Mesenchymal stem cell (in vitro differentiated cells and primary cell): Measurements from ENCODE around the gene TRAPPC10.

Experiments
- DNase-seq: peaks from one replicate; pipeline ENCODE4 v3.0.0-alpha.2; 2013
- H2AFZ ChIP-seq: one replicate; pipeline ENCODE4 v1.6.1; 2013; ENCODE audit warnings: low read depth, mild to moderate bottlenecking, control low read depth, inconsistent platforms, low read length, moderate library complexity
- H2AK5ac ChIP-seq: 2 replicates; pipeline ENCODE4 v1.6.1; 2013; ENCODE audit warnings: low read length, moderate library complexity, mild to moderate bottlenecking, inconsistent platforms; ENCODE audit not compliant: severe bottlenecking
- H2BK120ac ChIP-seq: one replicate; pipeline ENCODE4 v1.6.1; 2013; ENCODE audit warnings: low read depth, mild to moderate bottlenecking, inconsistent platforms, low read length, moderate library complexity
- H2BK12ac ChIP-seq, 2 experiments: one replicate each; pipeline ENCODE4 v1.6.1; 2013; ENCODE audit warnings: inconsistent platforms in 2 of 2, low read length in 2 of 2, mild to moderate bottlenecking in 2 of 2, moderate library complexity in 2 of 2, control low read depth in 1 of 2
- H2BK15ac ChIP-seq: one replicate; pipeline ENCODE4 v1.6.1; 2013; ENCODE audit warnings: mild to moderate bottlenecking, low read depth, inconsistent platforms; ENCODE audit not compliant: poor library complexity, severe bottlenecking
- H2BK5ac ChIP-seq: 2 replicates; pipeline ENCODE4 v1.6.1; 2013; ENCODE audit warnings: low read depth, mild to moderate bottlenecking, low read length, control low read depth, inconsistent platforms; ENCODE audit not compliant: poor library complexity, severe bottlenecking
- H3K14ac ChIP-seq, 2 experiments: one replicate each; pipeline ENCODE4 v1.6.1; 2013; ENCODE audit warnings: inconsistent platforms in 2 of 2, low read length in 2 of 2, control low read depth in 1 of 2, mild to moderate bottlenecking in 1 of 2, moderate library complexity in 1 of 2
- H3K18ac ChIP-seq, 2 experiments: one replicate each; pipeline ENCODE4 v1.6.1; 2013; ENCODE audit warnings: inconsistent platforms in 2 of 2, low read length in 2 of 2, control low read depth in 1 of 2, low read depth in 1 of 2, mild to moderate bottlenecking in 1 of 2
- H3K23ac ChIP-seq, 2 experiments: one replicate each; pipeline ENCODE4 v1.6.1; 2013; ENCODE audit warnings: inconsistent platforms in 2 of 2, low read length in 2 of 2, mild to moderate bottlenecking in 2 of 2, moderate library complexity in 2 of 2, control low read depth in 1 of 2
- H3K27ac ChIP-seq: 2 replicates; pipeline ENCODE4 v1.5.1; 2013; ENCODE audit warnings: mild to moderate bottlenecking, moderate library complexity, low read length, control low read depth, inconsistent platforms; ENCODE audit not compliant: poor library complexity, severe bottlenecking
- H3K27me3 ChIP-seq, 2 experiments: 2 replicates each; pipeline versions ENCODE4 v1.6.1 to v1.7.0; 2013; ENCODE audit warnings: low read length in 2 of 2, mild to moderate bottlenecking in 2 of 2, moderate library complexity in 2 of 2, control low read depth in 1 of 2, inconsistent platforms in 1 of 2; ENCODE audit not compliant: control insufficient read depth in 1 of 2, insufficient read depth in 1 of 2
- H3K36me3 ChIP-seq, 2 experiments: 2 replicates each; pipeline versions ENCODE4 v1.6.1 to v1.7.0; 2013; ENCODE audit warnings: low read length in 2 of 2, control low read depth in 1 of 2, inconsistent platforms in 1 of 2, low read depth in 1 of 2, mild to moderate bottlenecking in 1 of 2; ENCODE audit not compliant: insufficient read depth in 2 of 2, control insufficient read depth in 1 of 2
- H3K4ac ChIP-seq, 2 experiments: one replicate each; pipeline ENCODE4 v1.6.1; 2013; ENCODE audit warnings: inconsistent platforms in 2 of 2, low read length in 2 of 2, mild to moderate bottlenecking in 2 of 2, moderate library complexity in 2 of 2, control low read depth in 1 of 2, low read depth in 1 of 2
- H3K4me1 ChIP-seq: 2 replicates; pipeline ENCODE4 v1.6.1; 2013; ENCODE audit warnings: low read depth, low read length, control low read depth; ENCODE audit not compliant: control insufficient read depth, insufficient read depth
- H3K4me2 ChIP-seq: 2 replicates; pipeline ENCODE4 v1.6.1; 2013; ENCODE audit warnings: low read length, mild to moderate bottlenecking, inconsistent platforms; ENCODE audit not compliant: poor library complexity, severe bottlenecking
- H3K4me3 ChIP-seq, 2 experiments: 2 replicates each; pipeline versions ENCODE4 v1.5.1 to v1.7.0; 2013; ENCODE audit warnings: low read length in 2 of 2, mild to moderate bottlenecking in 2 of 2, control low read depth in 1 of 2, low read depth in 1 of 2; ENCODE audit not compliant: insufficient read depth in 1 of 2
- H3K79me1 ChIP-seq: replicated peaks from 2 replicates; pipeline ENCODE4 v1.6.1; 2013; ENCODE audit warnings: mild to moderate bottlenecking, control low read depth, low read length, inconsistent platforms; ENCODE audit not compliant: poor library complexity, severe bottlenecking
- H3K9ac ChIP-seq: 2 replicates; pipeline ENCODE4 v1.7.0; 2013; ENCODE audit warnings: mild to moderate bottlenecking, low read length, moderate library complexity
- H3K9me3 ChIP-seq: 2 replicates; pipeline ENCODE4 v1.7.0; 2013; ENCODE audit warnings: mild to moderate bottlenecking, low read length; ENCODE audit not compliant: control insufficient read depth
- H4K8ac ChIP-seq: one replicate; pipeline ENCODE4 v1.6.1; 2013; ENCODE audit warnings: inconsistent platforms, mild to moderate bottlenecking, low read length, moderate library complexity
- H4K91ac ChIP-seq: one replicate; pipeline ENCODE4 v1.6.1; 2013; ENCODE audit warnings: mild to moderate bottlenecking, low read length, inconsistent platforms
- WGBS: methylation state at CpG from one replicate; pipeline ENCODE4 v1.1.7; 2013; ENCODE audit warnings: mixed read lengths; 5-methylcytosine and 5-hydroxymethylcytosine counted together

Gene TRAPPC10

GRCh38 chr21:44028287-44028659 lies 16.2 kb downstream of the TRAPPC10 start:
- H3K4ac ChIP-seq: no peak overlapping the region
- no peak overlapping the region for H4K91ac ChIP-seq
- H2AFZ ChIP-seq: no peak overlapping the region
- H2BK15ac ChIP-seq: no peak overlapping the region
- H2BK120ac ChIP-seq: no peak overlapping the region
- H3K4me2 ChIP-seq: no peak overlapping the region
- 95% methylated on average over 5 of the region's 6 CpGs for WGBS
- H2AK5ac ChIP-seq: no peak overlapping the region
- no peak overlapping the region for H4K8ac ChIP-seq
- peak overlapping the region in 1 of 2 experiments; percentile 5 for H3K18ac ChIP-seq
- H3K79me1 ChIP-seq: peaks cover 21% of the 10 kb centered on the region
- peaks cover 9% of the 10 kb centered on the region in 2 experiments for H3K36me3 ChIP-seq
- no peaks in the 10 kb centered on the region for H3K27me3 ChIP-seq
- H3K14ac ChIP-seq: no peak overlapping the region
- no peak overlapping the region for H3K27ac ChIP-seq
- no peak overlapping the region for H2BK12ac ChIP-seq
- no peak overlapping the region for H3K9ac ChIP-seq
- H3K9me3 ChIP-seq: no peaks in the 10 kb centered on the region
- H3K4me3 ChIP-seq: no peak overlapping the region
- DNase-seq: no peak
- H3K23ac ChIP-seq: no peak overlapping the region
- peaks cover 11% of the 10 kb centered on the region for H3K4me1 ChIP-seq
- H2BK5ac ChIP-seq: no peak overlapping the region

- H3K4me1 ChIP-seq: peaks cover 11% of the 10 kb centered on the region
- no peak overlapping the region for H3K4ac ChIP-seq
- H2BK120ac ChIP-seq: no peak overlapping the region
- no peak for DNase-seq
- no peak overlapping the region for H3K18ac ChIP-seq
- no peaks in the 10 kb centered on the region for H3K9me3 ChIP-seq
- H3K14ac ChIP-seq: no peak overlapping the region
- H3K27ac ChIP-seq: no peak overlapping the region
- no peak overlapping the region for H2BK12ac ChIP-seq
- H4K8ac ChIP-seq: no peak overlapping the region
- H2AK5ac ChIP-seq: no peak overlapping the region
- H2BK5ac ChIP-seq: no peak overlapping the region
- peaks cover 15 to 16% of the 10 kb centered on the region in 2 experiments for H3K36me3 ChIP-seq
- no peak overlapping the region for H4K91ac ChIP-seq
- peaks cover 26% of the 10 kb centered on the region for H3K79me1 ChIP-seq
- no peak overlapping the region for H3K4me3 ChIP-seq
- WGBS: 98% methylated on average over 6 of the region's 6 CpGs
- H3K4me2 ChIP-seq: no peak overlapping the region
- no peaks in the 10 kb centered on the region for H3K27me3 ChIP-seq
- no peak overlapping the region for H3K9ac ChIP-seq
- H2BK15ac ChIP-seq: no peak overlapping the region
- H3K23ac ChIP-seq: no peak overlapping the region
- H2AFZ ChIP-seq: no peak overlapping the region
These were observed 17.5 kb downstream of the TRAPPC10 start for GRCh38 chr21:44029460-44030087.

GRCh38 chr21:44035244-44035643 lies 23.1 kb downstream of the TRAPPC10 start:
- Histone ChIP-seq H3K79me1 (peaks cover 51% of the 10 kb centered on the region), H3K27ac (no peak overlapping the region), H4K91ac (no peak overlapping the region), H3K9ac (no peak overlapping the region), H2BK15ac (no peak overlapping the region), H3K36me3 (peaks cover 39 to 68% of the 10 kb centered on the region in 2 experiments), H3K4me3 (no peak overlapping the region), H4K8ac (no peak overlapping the region), H3K4ac (no peak overlapping the region), H2BK120ac (no peak overlapping the region), H2AK5ac (no peak overlapping the region), H3K18ac (no peak overlapping the region), H3K9me3 (no peaks in the 10 kb centered on the region), H3K4me1 (no peaks in the 10 kb centered on the region), H3K4me2 (no peak overlapping the region), H2BK5ac (no peak overlapping the region), H3K23ac (no peak overlapping the region), H2BK12ac (no peak overlapping the region), H3K27me3 (no peaks in the 10 kb centered on the region), H2AFZ (no peak overlapping the region), H3K14ac (no peak overlapping the region)
- 94% methylated on average over 2 of the region's 4 CpGs for WGBS
- DNase-seq: no peak

DNA sequence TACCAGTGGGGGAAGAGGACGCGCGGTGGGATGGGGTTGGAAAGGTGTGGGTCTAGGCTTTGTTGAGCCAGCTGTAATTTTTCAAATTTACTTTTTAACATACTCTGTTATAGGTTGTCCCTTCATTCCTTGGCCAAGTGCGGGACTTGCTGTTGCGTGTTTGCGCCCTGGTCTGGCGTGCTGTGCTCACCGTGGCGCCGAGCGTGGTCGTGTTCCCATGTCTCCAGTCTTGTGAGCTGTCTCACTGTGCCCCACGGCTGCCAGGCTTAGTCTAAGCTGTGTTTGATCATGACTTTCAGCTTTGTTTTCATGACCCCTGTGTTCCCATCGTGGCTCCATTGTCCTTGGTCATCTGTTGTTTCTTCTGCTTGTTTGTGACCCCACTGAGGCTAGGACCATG lies 26.0 kb downstream of the TRAPPC10 start:
- Histone ChIP-seq H3K4me3 (no peak overlapping the region), H3K9me3 (no peaks in the 10 kb centered on the region), H3K9ac (no peak overlapping the region), H3K79me1 (peaks cover 44% of the 10 kb centered on the region), H3K36me3 (peaks cover 39 to 64% of the 10 kb centered on the region in 2 experiments), H2AFZ (no peak overlapping the region), H4K8ac (no peak overlapping the region), H2BK120ac (no peak overlapping the region), H3K14ac (no peak overlapping the region), H3K4ac (no peak overlapping the region), H3K27me3 (no peaks in the 10 kb centered on the region), H2BK15ac (no peak overlapping the region), H4K91ac (peak overlapping the region; percentile 35), H2AK5ac (no peak overlapping the region), H2BK5ac (no peak overlapping the region), H3K18ac (no peak overlapping the region), H3K4me2 (no peak overlapping the region), H3K4me1 (no peaks in the 10 kb centered on the region), H3K23ac (no peak overlapping the region), H2BK12ac (no peak overlapping the region), H3K27ac (no peak overlapping the region)
- 98% methylated on average over 11 of the region's 14 CpGs for WGBS
- DNase-seq: no peak
